DOHH2 (cell line): ENCODE data around the gene TBC1D2B.

ENCODE experiments used
- H3F3A ChIP-seq: fragments of 200-600 bp; sonication (generic), shearing (Covaris generic); 2 replicates; pipeline ENCODE4 v1.6.0; 2016; ENCODE audit warnings: antibody characterized with exemption, mild to moderate bottlenecking; ENCODE audit not compliant: control insufficient read depth, insufficient read depth
- H3K27ac ChIP-seq: fragments of 200-600 bp; sonication (generic); 2 replicates; pipeline ENCODE4 v1.5.1; 2014; ENCODE audit warnings: low read depth, mild to moderate bottlenecking, low read length, moderate library complexity
- H3K27me3 ChIP-seq: fragments of 200-600 bp; sonication (generic); 2 replicates; pipeline ENCODE4 v1.6.1; 2014; ENCODE audit warnings: mild to moderate bottlenecking, low read length, mixed read lengths; ENCODE audit not compliant: control insufficient read depth
- H3K36me3 ChIP-seq: fragments of 200-600 bp; sonication (generic); 2 replicates; pipeline ENCODE4 v1.6.1; 2014; ENCODE audit warnings: mild to moderate bottlenecking, low read length, moderate library complexity, mixed read lengths; ENCODE audit not compliant: control insufficient read depth
- H3K4me1 ChIP-seq: fragments of 200-600 bp; sonication (generic); 2 replicates; pipeline ENCODE4 v1.6.1; 2014; ENCODE audit warnings: mild to moderate bottlenecking, low read length, mixed read lengths; ENCODE audit not compliant: control insufficient read depth
- H3K4me2 ChIP-seq: fragments of 200-600 bp; sonication (generic); 2 replicates; pipeline ENCODE4 v1.6.0; 2014; ENCODE audit warnings: mild to moderate bottlenecking, low read length, moderate library complexity
- H3K4me3 ChIP-seq: fragments of 200-600 bp; sonication (generic); 2 replicates; pipeline ENCODE4 v1.5.1; 2014; ENCODE audit warnings: mild to moderate bottlenecking, low read length, mixed read lengths
- H3K79me2 ChIP-seq: fragments of 200-600 bp; sonication (generic); 2 replicates; pipeline ENCODE4 v1.6.1; 2014; ENCODE audit warnings: mild to moderate bottlenecking, low read length, mixed read lengths; ENCODE audit not compliant: control insufficient read depth
- H3K9me2 ChIP-seq: fragments of 200-600 bp; sonication (generic); replicated peaks from 2 replicates; pipeline ENCODE4 v1.6.1; 2014; ENCODE audit warnings: mild to moderate bottlenecking, low read length, mixed read lengths; ENCODE audit not compliant: control insufficient read depth
- H3K9me3 ChIP-seq: fragments of 200-600 bp; sonication (generic); 2 replicates; pipeline ENCODE4 v1.6.1; 2014; ENCODE audit warnings: antibody characterized with exemption, low read length, mixed read lengths; ENCODE audit not compliant: control insufficient read depth, insufficient read depth
- H4K20me1 ChIP-seq: fragments of 200-600 bp; sonication (generic); 2 replicates; pipeline ENCODE4 v1.6.0; 2014; ENCODE audit warnings: low read depth, mild to moderate bottlenecking, antibody characterized with exemption, low read length, moderate library complexity; ENCODE audit not compliant: control insufficient read depth, insufficient read depth
- CTCF ChIP-seq: fragments of 200-600 bp; sonication (generic); IDR thresholded peaks from one replicate; pipeline ENCODE4 v1.5.1; 2014; ENCODE audit warnings: antibody characterized with exemption, mild to moderate bottlenecking, low read depth, low read length; ENCODE audit not compliant: poor library complexity, severe bottlenecking
- EZH2phosphoT487 ChIP-seq: fragments of 200-600 bp; sonication (generic); IDR thresholded peaks from 2 replicates; pipeline ENCODE4 v1.6.1; 2017; ENCODE audit warnings: borderline replicate concordance, mild to moderate bottlenecking, antibody characterized with exemption, low read length, moderate library complexity, mixed read lengths

TBC1D2B gene

GRCh38 chr15:78084449-78084750 lies 6.9 kb upstream of the TBC1D2B start:
- Histone ChIP-seq H3F3A (no peaks in the 10 kb centered on the region), H3K27ac (no peak overlapping the region)
- TF ChIP-seq CTCF (no peak), EZH2phosphoT487 (no peak)

GRCh38 chr15:78083687-78084448 lies 6.4 kb upstream of the TBC1D2B start:
- no peak overlapping the region for H3K27ac ChIP-seq
- H3K4me1 ChIP-seq = peaks cover 6% of the 10 kb centered on the region
- no peak for TF ChIP-seq EZH2phosphoT487
- TF ChIP-seq CTCF = no peak
- 0 out of 2 replicates have a peak, but pooled peaks cover 3% of the 10 kb centered on the region for H3K27me3 ChIP-seq
- H3F3A ChIP-seq = no peaks in the 10 kb centered on the region
- H3K4me3 ChIP-seq = no peak overlapping the region
- no peaks in the 10 kb centered on the region for H4K20me1 ChIP-seq
- H3K4me2 ChIP-seq = no peak overlapping the region
- H3K79me2 ChIP-seq = no peaks in the 10 kb centered on the region
- H3K36me3 ChIP-seq = no peaks in the 10 kb centered on the region
- H3K9me3 ChIP-seq = no peaks in the 10 kb centered on the region
- H3K9me2 ChIP-seq = no peaks in the 10 kb centered on the region

More at GRCh38 chr15:78084449-78084750, 6.9 kb upstream of the TBC1D2B start:
- Histone ChIP-seq H3K4me2 (no peak overlapping the region), H4K20me1 (no peaks in the 10 kb centered on the region), H3K9me3 (no peaks in the 10 kb centered on the region), H3K27me3 (0 out of 2 replicates have a peak, but pooled peaks cover 3% of the 10 kb centered on the region), H3K4me1 (peaks cover 6% of the 10 kb centered on the region), H3K36me3 (no peaks in the 10 kb centered on the region), H3K4me3 (no peak overlapping the region), H3K79me2 (no peaks in the 10 kb centered on the region), H3K9me2 (no peaks in the 10 kb centered on the region)

- 0 out of 2 replicates have a peak, but pooled peaks cover 3% of the 10 kb centered on the region for H3K27me3 ChIP-seq
- H3F3A ChIP-seq = no peaks in the 10 kb centered on the region
- H3K79me2 ChIP-seq = no peaks in the 10 kb centered on the region
- no peaks in the 10 kb centered on the region for H3K9me3 ChIP-seq
- no peaks in the 10 kb centered on the region for H4K20me1 ChIP-seq
- H3K36me3 ChIP-seq = no peaks in the 10 kb centered on the region
- no peaks in the 10 kb centered on the region for H3K9me2 ChIP-seq
- no peak overlapping the region for H3K4me2 ChIP-seq
- H3K4me1 ChIP-seq = peaks cover 8% of the 10 kb centered on the region
- no peak overlapping the region for H3K27ac ChIP-seq
- no peak overlapping the region for H3K4me3 ChIP-seq
- TF ChIP-seq CTCF (no peak), EZH2phosphoT487 (no peak)
These were observed 5.7 kb upstream of the TBC1D2B start for GRCh38 chr15:78083186-78083585.
